BLaER1 treated with 17β-estradiol and CSF1 and Interleukin-3, amounts not matched to agents 10 nM and 100 nM (cell line): ENCODE data around the gene PLA2G4E.
A peak's percentile ranks its signal among the peaks of the same experiment; 100 is the strongest.

ENCODE experiments used
- H3K27ac ChIP-seq, 11 experiments: shearing (Covaris generic); formaldehyde crosslinking; 2 replicates each; pipeline ENCODE4 v1.8.1; 2022
- H3K27me3 ChIP-seq, 11 experiments: shearing (Covaris generic); formaldehyde crosslinking; 2 replicates each; pipeline ENCODE4 v1.8.1; 2022
- H3K36me3 ChIP-seq, 11 experiments: shearing (Covaris generic); formaldehyde crosslinking; 2 replicates each; pipeline ENCODE4 v1.8.1; 2022
- H3K4me1 ChIP-seq, 10 experiments: shearing (Covaris generic); formaldehyde crosslinking; 2 replicates each; pipeline ENCODE4 v1.8.1; 2022
- H3K4me2 ChIP-seq, 11 experiments: shearing (Covaris generic); formaldehyde crosslinking; 2 replicates each; pipeline ENCODE4 v1.8.1; 2022
- H3K4me3 ChIP-seq, 10 experiments: shearing (Covaris generic); formaldehyde crosslinking; 2 replicates each; pipeline ENCODE4 v1.8.1; 2022
- H3K9ac ChIP-seq, 11 experiments: shearing (Covaris generic); formaldehyde crosslinking; 2 replicates each; pipeline ENCODE4 v1.8.1; 2022
- H3K9me3 ChIP-seq, 11 experiments: shearing (Covaris generic); formaldehyde crosslinking; replicated peaks in 1 of 11; 2 replicates each; pipeline ENCODE4 v1.8.1; 2022
- H4K20me1 ChIP-seq, 11 experiments: shearing (Covaris generic); formaldehyde crosslinking; 2 replicates each; pipeline ENCODE4 v1.8.1; 2022
- Cebpa-rat ChIP-seq, 11 experiments: shearing (Covaris generic); IDR thresholded peaks; 2 replicates each; pipeline ENCODE4 v1.8.1; 2022

PLA2G4E gene

DNA sequence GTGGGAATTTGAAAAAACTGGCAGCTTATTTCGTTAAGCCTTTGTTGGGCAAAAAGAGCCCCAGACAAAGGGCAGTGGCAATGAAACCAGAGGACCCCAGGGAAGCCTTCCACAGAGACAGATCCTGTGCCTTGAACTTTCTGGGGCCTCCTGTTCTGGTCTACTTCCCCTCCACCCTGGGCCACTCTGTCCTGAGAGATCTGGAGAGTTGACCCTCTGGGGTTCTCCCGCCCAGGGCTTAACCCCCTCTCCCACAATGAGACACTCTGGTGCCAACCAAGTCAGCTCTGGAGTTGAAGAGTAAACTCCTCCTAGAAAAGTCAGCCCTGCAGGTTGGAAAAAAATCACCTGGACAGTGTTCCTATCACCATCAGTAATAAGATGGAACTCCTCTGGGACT, 69.3 kb downstream of the PLA2G4E start:
- H3K4me2 ChIP-seq = peak overlapping the region; percentile 27 to 73 (median 49); a peak in 21 of 22 replicates
- 0 out of 22 replicates have a peak overlapping the region, but pooled peaks of 1 of the 11 experiments have one; percentile 20 for H3K27ac ChIP-seq
- no peaks in the 10 kb centered on the region for H3K27me3 ChIP-seq
- TF ChIP-seq Cebpa-rat (IDR thresholded peaks at IDR 0.05) = no peak
- H4K20me1 ChIP-seq = peaks cover 0 to 92% (median 31%) of the 10 kb centered on the region in 11 experiments; a peak in 14 of 22 replicates
- peaks cover 22 to 40% (median 31%) of the 10 kb centered on the region in 10 experiments for H3K4me1 ChIP-seq
- 0 out of 22 replicates have a peak overlapping the region, but pooled peaks of 1 of the 11 experiments have one; percentile 3 for H3K9ac ChIP-seq
- no peak overlapping the region for H3K4me3 ChIP-seq
- no peaks in the 10 kb centered on the region for H3K9me3 ChIP-seq
- H3K36me3 ChIP-seq = peaks cover 18 to 91% (median 41%) of the 10 kb centered on the region in 11 experiments

- Histone ChIP-seq H3K27ac (no peak overlapping the region), H3K9ac (peak overlapping the region in 1 of 11 experiments; percentile 23; a peak in 1 of 22 replicates), H3K4me1 (peaks cover 22 to 38% (median 31%) of the 10 kb centered on the region in 10 experiments), H4K20me1 (peaks cover 0 to 94% (median 22%) of the 10 kb centered on the region in 11 experiments; a peak in 16 of 22 replicates), H3K27me3 (no peaks in the 10 kb centered on the region), H3K4me3 (no peak overlapping the region), H3K36me3 (peaks cover 18 to 91% (median 43%) of the 10 kb centered on the region in 11 experiments), H3K4me2 (peak overlapping the region in 1 of 11 experiments; percentile 25; a peak in 1 of 22 replicates), H3K9me3 (no peaks in the 10 kb centered on the region)
- no peak for TF ChIP-seq Cebpa-rat (IDR thresholded peaks at IDR 0.05)
Measured at GRCh38 chr15:41950489-41950888, 70.4 kb downstream of the PLA2G4E start.

DNA sequence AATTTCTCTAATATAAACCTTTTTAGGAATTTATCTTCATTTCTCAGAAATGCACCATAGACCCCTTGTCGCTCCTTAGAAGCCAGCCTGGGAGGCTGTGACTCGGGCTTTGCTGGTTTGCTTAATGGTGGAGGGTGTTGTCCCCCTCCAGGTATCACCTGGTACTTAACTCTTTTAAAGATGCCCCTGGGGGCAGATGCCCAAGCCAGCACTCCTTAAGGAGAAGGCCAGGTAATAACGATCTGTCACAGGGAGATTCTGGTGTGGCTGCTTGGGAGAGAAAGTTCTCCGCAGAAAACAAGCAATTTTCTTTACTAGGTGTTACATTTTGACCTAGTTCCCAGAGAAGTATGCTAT, 70.7 kb downstream of the PLA2G4E start:
- Histone ChIP-seq H3K27ac (0 out of 22 replicates have a peak overlapping the region, but pooled peaks of 1 of the 11 experiments have one; percentile 26), H3K4me2 (peak overlapping the region in 5 of 11 experiments; percentile 25 to 45 (median 31); a peak in 6 of 22 replicates), H3K4me1 (peaks cover 22 to 38% (median 31%) of the 10 kb centered on the region in 10 experiments), H3K4me3 (no peak overlapping the region), H3K9ac (peak overlapping the region in 3 of 11 experiments; percentile 14 to 23 (median 19); a peak in 3 of 22 replicates), H4K20me1 (peaks cover 0 to 94% (median 24%) of the 10 kb centered on the region in 11 experiments; a peak in 16 of 22 replicates), H3K27me3 (no peaks in the 10 kb centered on the region), H3K9me3 (no peaks in the 10 kb centered on the region), H3K36me3 (peaks cover 18 to 91% (median 43%) of the 10 kb centered on the region in 11 experiments)
- TF ChIP-seq Cebpa-rat (IDR thresholded peaks at IDR 0.05) = no peak

GRCh38 chr15:41949401-41950126, 71.3 kb downstream of the PLA2G4E start:
- H3K9ac ChIP-seq = peak overlapping the region in 3 of 11 experiments; percentile 14 to 23 (median 19); a peak in 2 of 22 replicates

GRCh38 chr15:41948490-41948889, 72.4 kb downstream of the PLA2G4E start:
- no peak for TF ChIP-seq Cebpa-rat (IDR thresholded peaks at IDR 0.05)
- no peak overlapping the region for H3K4me3 ChIP-seq
- peaks cover 0 to 94% (median 33%) of the 10 kb centered on the region in 11 experiments; a peak in 13 of 22 replicates for H4K20me1 ChIP-seq
- no peaks in the 10 kb centered on the region for H3K9me3 ChIP-seq
- peaks cover 18 to 91% (median 38%) of the 10 kb centered on the region in 11 experiments for H3K36me3 ChIP-seq
- no peak overlapping the region for H3K9ac ChIP-seq
- H3K27ac ChIP-seq = no peak overlapping the region
- peaks cover 22 to 38% (median 30%) of the 10 kb centered on the region in 10 experiments for H3K4me1 ChIP-seq
- no peaks in the 10 kb centered on the region for H3K27me3 ChIP-seq
- H3K4me2 ChIP-seq = 0 out of 22 replicates have a peak overlapping the region, but pooled peaks of 1 of the 11 experiments have one; percentile 23

More at GRCh38 chr15:41949401-41950126, 71.3 kb downstream of the PLA2G4E start:
- TF ChIP-seq Cebpa-rat (IDR thresholded peaks at IDR 0.05) = no peak
- H3K36me3 ChIP-seq = peaks cover 18 to 91% (median 43%) of the 10 kb centered on the region in 11 experiments
- H3K27ac ChIP-seq = 0 out of 22 replicates have a peak overlapping the region, but pooled peaks of 1 of the 11 experiments have one; percentile 26
- H3K4me1 ChIP-seq = peaks cover 22 to 38% (median 31%) of the 10 kb centered on the region in 10 experiments
- H3K27me3 ChIP-seq = no peaks in the 10 kb centered on the region
- no peaks in the 10 kb centered on the region for H3K9me3 ChIP-seq
- H3K4me2 ChIP-seq = peak overlapping the region in 5 of 11 experiments; percentile 25 to 52 (median 38); a peak in 9 of 22 replicates
- peaks cover 0 to 94% (median 27%) of the 10 kb centered on the region in 11 experiments; a peak in 16 of 22 replicates for H4K20me1 ChIP-seq
- no peak overlapping the region for H3K4me3 ChIP-seq

GRCh38 chr15:41946970-41947369, 73.9 kb downstream of the PLA2G4E start:
- H3K9me3 ChIP-seq = no peaks in the 10 kb centered on the region
- no peak overlapping the region for H3K27ac ChIP-seq
- H3K4me3 ChIP-seq = no peak overlapping the region
- H3K4me2 ChIP-seq = peak overlapping the region in 2 of 11 experiments; percentile 20 to 22; a peak in 1 of 22 replicates
- no peak for TF ChIP-seq Cebpa-rat (IDR thresholded peaks at IDR 0.05)
- peaks cover 0 to 96% (median 34%) of the 10 kb centered on the region in 11 experiments; a peak in 12 of 22 replicates for H4K20me1 ChIP-seq
- H3K36me3 ChIP-seq = peaks cover 5 to 91% (median 30%) of the 10 kb centered on the region in 11 experiments; a peak in 21 of 22 replicates
- H3K9ac ChIP-seq = no peak overlapping the region
- H3K27me3 ChIP-seq = no peaks in the 10 kb centered on the region
- H3K4me1 ChIP-seq = peaks cover 17 to 32% (median 24%) of the 10 kb centered on the region in 10 experiments

DNA sequence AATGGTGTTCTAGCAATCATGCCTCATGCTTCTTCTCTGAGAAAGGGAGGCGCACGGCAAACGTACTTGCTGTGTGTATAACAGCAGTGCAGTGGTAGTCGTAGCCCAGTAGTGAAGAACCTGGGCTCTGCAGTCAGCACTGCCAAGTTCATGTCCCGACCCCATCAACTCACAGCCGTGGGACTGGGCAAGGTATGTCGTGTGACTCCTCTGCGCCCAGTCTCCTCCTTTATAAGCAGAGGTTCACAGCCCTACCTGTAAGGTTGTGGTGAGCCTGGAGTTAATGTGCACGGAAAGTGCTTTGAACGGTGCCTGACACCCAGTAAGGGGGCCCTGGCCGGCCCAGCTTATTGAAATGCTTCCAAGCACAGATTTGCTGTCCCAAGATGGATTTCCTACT, 75.1 kb downstream of the PLA2G4E start:
- Histone ChIP-seq H3K4me1 (peaks cover 10 to 37% (median 23%) of the 10 kb centered on the region in 10 experiments), H3K27ac (no peak overlapping the region), H3K27me3 (no peaks in the 10 kb centered on the region), H3K9ac (no peak overlapping the region), H4K20me1 (peaks cover 0 to 96% (median 34%) of the 10 kb centered on the region in 11 experiments; a peak in 12 of 22 replicates), H3K4me2 (no peak overlapping the region), H3K36me3 (peaks cover 6 to 90% (median 27%) of the 10 kb centered on the region in 11 experiments; a peak in 18 of 22 replicates), H3K9me3 (no peaks in the 10 kb centered on the region), H3K4me3 (no peak overlapping the region)
- no peak for TF ChIP-seq Cebpa-rat (IDR thresholded peaks at IDR 0.05)

GRCh38 chr15:41945221-41945620, 75.6 kb downstream of the PLA2G4E start:
- H3K36me3 ChIP-seq = peaks cover 8 to 90% (median 23%) of the 10 kb centered on the region in 11 experiments; a peak in 18 of 22 replicates
- no peak overlapping the region for H3K27ac ChIP-seq
- H3K27me3 ChIP-seq = no peaks in the 10 kb centered on the region
- no peak for TF ChIP-seq Cebpa-rat (IDR thresholded peaks at IDR 0.05)
- no peak overlapping the region for H3K4me3 ChIP-seq
- no peak overlapping the region for H3K4me2 ChIP-seq
- H3K4me1 ChIP-seq = peaks cover 10 to 41% (median 26%) of the 10 kb centered on the region in 10 experiments
- peaks cover 0 to 96% (median 34%) of the 10 kb centered on the region in 11 experiments; a peak in 12 of 22 replicates for H4K20me1 ChIP-seq
- H3K9ac ChIP-seq = no peak overlapping the region
- H3K9me3 ChIP-seq = no peaks in the 10 kb centered on the region
